KOPT-K1 (cell line): ENCODE measurements around the gene NRROS.
"Not testable (repeated sequence)": the region's sequence is repeated elsewhere in the genome, so short reads cannot be mapped to it uniquely, and the experiment has no call there.

Experiments used
- H3K27ac ChIP-seq: fragments of 200-600 bp; sonication (generic); 2 replicates; pipeline ENCODE4 v1.5.1; 2016; ENCODE audit warnings: antibody characterized with exemption, mild to moderate bottlenecking, low read depth, low read length; ENCODE audit not compliant: poor library complexity, severe bottlenecking
- H3K36me3 ChIP-seq: fragments of 200-600 bp; sonication (generic); 2 replicates; pipeline ENCODE4 v1.5.1; 2017; ENCODE audit warnings: antibody characterized with exemption, mild to moderate bottlenecking, low read length, moderate library complexity; ENCODE audit not compliant: insufficient read depth
- H3K9me3 ChIP-seq: fragments of 200-600 bp; sonication (generic); 2 replicates; pipeline ENCODE4 v1.5.1; 2017; ENCODE audit warnings: antibody characterized with exemption, low read length, mild to moderate bottlenecking; ENCODE audit not compliant: insufficient read depth, poor library complexity, severe bottlenecking

NRROS gene

GRCh38 chr3:196639483-196640296, at the start of gene NRROS:
Gene NRROS, plus strand, starts transcription at chr3:196639694. Its CDS starts 14,846 bp downstream, at chr3:196654540.
- Histone ChIP-seq H3K36me3 (peaks cover 47% of the 10 kb centered on the region), H3K27ac (peak within 1 kb of the TSS; percentile 99), H3K9me3 (no peaks in the 10 kb centered on the region)

GRCh38 chr3:196590279-196590678, 49.2 kb upstream of the NRROS start:
- H3K9me3 ChIP-seq, result no peaks in the 10 kb centered on the region
- no peak overlapping the region for H3K27ac ChIP-seq
- peaks cover 30% of the 10 kb centered on the region for H3K36me3 ChIP-seq

GRCh38 chr3:196596355-196596754, 43.1 kb upstream of the NRROS start:
- Histone ChIP-seq H3K36me3 (no peaks in the 10 kb centered on the region), H3K9me3 (no peaks in the 10 kb centered on the region), H3K27ac (peak overlapping the region; percentile 59)

- not testable (repeated sequence) for H3K36me3 ChIP-seq, H3K9me3 ChIP-seq
- peak overlapping the region; percentile 59 for H3K27ac ChIP-seq
Observed at GRCh38 chr3:196597971-196598733, 41.3 kb upstream of the NRROS start.

GRCh38 chr3:196599734-196600128, 39.8 kb upstream of the NRROS start:
- H3K36me3 ChIP-seq, result no peaks in the 10 kb centered on the region
- H3K27ac ChIP-seq, result no peak overlapping the region
- H3K9me3 ChIP-seq, result no peaks in the 10 kb centered on the region

GRCh38 chr3:196600359-196600758, 39.1 kb upstream of the NRROS start:
- no peaks in the 10 kb centered on the region for H3K9me3 ChIP-seq
- no peaks in the 10 kb centered on the region for H3K36me3 ChIP-seq
- H3K27ac ChIP-seq, result no peak overlapping the region

GRCh38 chr3:196602673-196603072, 36.8 kb upstream of the NRROS start:
- Histone ChIP-seq H3K36me3 (no peaks in the 10 kb centered on the region), H3K9me3 (no peaks in the 10 kb centered on the region), H3K27ac (no peak overlapping the region)

GRCh38 chr3:196603683-196604082, 35.8 kb upstream of the NRROS start:
- Histone ChIP-seq H3K27ac (peak overlapping the region; percentile 57), H3K9me3 (no peaks in the 10 kb centered on the region), H3K36me3 (no peaks in the 10 kb centered on the region)

GRCh38 chr3:196604548-196604947, 34.9 kb upstream of the NRROS start:
- H3K27ac ChIP-seq, result peak overlapping the region; percentile 57
- no peaks in the 10 kb centered on the region for H3K36me3 ChIP-seq
- H3K9me3 ChIP-seq, result no peaks in the 10 kb centered on the region

GRCh38 chr3:196608693-196609092, 30.8 kb upstream of the NRROS start:
- H3K27ac ChIP-seq, result peak overlapping the region; percentile 99
- no peaks in the 10 kb centered on the region for H3K36me3 ChIP-seq
- no peaks in the 10 kb centered on the region for H3K9me3 ChIP-seq

- Histone ChIP-seq H3K36me3 (no peaks in the 10 kb centered on the region), H3K9me3 (no peaks in the 10 kb centered on the region), H3K27ac (peak overlapping the region; percentile 99)
Observed at GRCh38 chr3:196609343-196609775, 30.1 kb upstream of the NRROS start.

GRCh38 chr3:196609805-196610515, 29.5 kb upstream of the NRROS start:
- Histone ChIP-seq H3K27ac (peak overlapping the region; percentile 99), H3K9me3 (no peaks in the 10 kb centered on the region), H3K36me3 (no peaks in the 10 kb centered on the region)

GRCh38 chr3:196611761-196612483, 27.6 kb upstream of the NRROS start:
- H3K9me3 ChIP-seq, result no peaks in the 10 kb centered on the region
- H3K27ac ChIP-seq, result peak overlapping the region; percentile 99

GRCh38 chr3:196615234-196615633, 24.3 kb upstream of the NRROS start:
- H3K27ac ChIP-seq, result peak overlapping the region; percentile 99
- not testable (repeated sequence) for H3K36me3 ChIP-seq, H3K9me3 ChIP-seq

More at GRCh38 chr3:196611761-196612483, 27.6 kb upstream of the NRROS start:
- H3K36me3 ChIP-seq, result no peaks in the 10 kb centered on the region
